ENCODE results near the gene PRKCH.

PRKCH gene

GRCh38 chr14:61492474-61492873 is 171.1 kb downstream of the PRKCH start:
- no peak for DNase-seq (ENCODE audit: low read depth)

GRCh38 chr14:61493239-61493638 is 171.9 kb downstream of the PRKCH start:
- DNase-seq (ENCODE audit: low read depth) = no peak

GRCh38 chr14:61494018-61494417 is 172.6 kb downstream of the PRKCH start:
- DNase-seq (ENCODE audit: low read depth) = no peak

GRCh38 chr14:61495809-61496208 is 174.4 kb downstream of the PRKCH start:
- no peak for DNase-seq (ENCODE audit: low read depth)

GRCh38 chr14:61498303-61498702 is 176.9 kb downstream of the PRKCH start:
- DNase-seq (ENCODE audit: low read depth) = no peak

GRCh38 chr14:61498811-61499210 is 177.4 kb downstream of the PRKCH start:
- DNase-seq (ENCODE audit: low read depth) = no peak

- DNase-seq (ENCODE audit: low read depth) = no peak
Measured at GRCh38 chr14:61499991-61500390, 178.6 kb downstream of the PRKCH start.

- DNase-seq (ENCODE audit: low read depth) = no peak
Measured at GRCh38 chr14:61501714-61502458, 180.5 kb downstream of the PRKCH start.

- no peak for DNase-seq (ENCODE audit: low read depth)
Measured at GRCh38 chr14:61502459-61503093, 181.2 kb downstream of the PRKCH start.

GRCh38 chr14:61503167-61503801 is 181.9 kb downstream of the PRKCH start:
- DNase-seq (ENCODE audit: low read depth) = peak; percentile 49

- no peak for DNase-seq (ENCODE audit: low read depth)
Measured at GRCh38 chr14:61504901-61505300, 183.5 kb downstream of the PRKCH start.

GRCh38 chr14:61505815-61506809 is 184.7 kb downstream of the PRKCH start:
- no peak for DNase-seq (ENCODE audit: low read depth)

GRCh38 chr14:61508526-61508925 is 187.1 kb downstream of the PRKCH start:
- no peak for DNase-seq (ENCODE audit: low read depth)

GRCh38 chr14:61510736-61511557 is 189.6 kb downstream of the PRKCH start:
- no peak for DNase-seq (ENCODE audit: low read depth)

GRCh38 chr14:61511558-61511948 is 190.2 kb downstream of the PRKCH start:
- peak; percentile 51 for DNase-seq (ENCODE audit: low read depth)

- DNase-seq (ENCODE audit: low read depth) = no peak
Measured at GRCh38 chr14:61512026-61512834, 190.9 kb downstream of the PRKCH start.

- no peak for DNase-seq (ENCODE audit: low read depth)
Measured at GRCh38 chr14:61513986-61514830, 192.8 kb downstream of the PRKCH start.

GRCh38 chr14:61514927-61515326 is 193.5 kb downstream of the PRKCH start:
- no peak for DNase-seq (ENCODE audit: low read depth)

GRCh38 chr14:61515436-61516117 is 194.2 kb downstream of the PRKCH start:
- DNase-seq (ENCODE audit: low read depth) = no peak

All from activated T-helper 9 cell treated with anti-CD3 and anti-CD28 coated beads, Interleukin-2, amount 50 U/mL, for 16 hours (primary cell).